HG03354 (cell line): ENCODE results near the gene BFSP2.
A peak's percentile ranks its signal among the peaks of the same experiment; 100 is the strongest.

Experiments
- ATAC-seq: cut with Tn5 transposase; IDR thresholded peaks from one replicate; pipeline ENCODE4 v1.9.1; 2021; ENCODE audit warnings: mild to moderate bottlenecking; ENCODE audit not compliant: unreplicated experiment, poor library complexity, severe bottlenecking

BFSP2 gene

DNA sequence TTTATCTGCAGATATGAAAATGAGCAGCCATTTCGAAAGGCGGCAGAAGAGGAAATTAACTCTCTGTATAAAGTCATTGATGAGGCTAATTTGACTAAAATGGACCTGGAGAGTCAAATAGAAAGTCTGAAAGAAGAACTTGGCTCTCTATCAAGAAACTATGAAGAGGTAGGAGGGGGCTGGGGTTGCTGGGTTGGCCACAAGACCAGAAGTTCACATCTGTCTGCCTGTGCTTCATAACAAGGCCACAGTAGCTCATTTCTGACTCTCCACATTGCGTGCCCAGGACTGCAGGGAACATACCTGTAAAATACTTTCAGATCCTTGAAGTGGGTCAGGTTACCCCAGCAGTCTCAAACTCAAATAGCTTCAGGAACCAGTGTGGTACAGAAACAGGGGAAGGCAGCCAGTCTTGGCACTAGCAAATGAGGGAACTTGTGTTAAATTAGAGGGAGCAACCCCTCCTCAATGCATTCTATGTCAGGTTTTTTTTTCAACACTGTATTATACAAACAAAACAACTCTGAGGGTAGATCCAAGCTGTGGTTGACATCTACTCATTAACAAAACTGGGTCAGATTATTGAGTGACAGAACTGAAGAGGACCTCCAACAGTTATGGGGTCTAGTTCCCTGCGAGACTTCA, 48.7 kb downstream of the BFSP2 start:
- peak; percentile 94 for ATAC-seq

DNA sequence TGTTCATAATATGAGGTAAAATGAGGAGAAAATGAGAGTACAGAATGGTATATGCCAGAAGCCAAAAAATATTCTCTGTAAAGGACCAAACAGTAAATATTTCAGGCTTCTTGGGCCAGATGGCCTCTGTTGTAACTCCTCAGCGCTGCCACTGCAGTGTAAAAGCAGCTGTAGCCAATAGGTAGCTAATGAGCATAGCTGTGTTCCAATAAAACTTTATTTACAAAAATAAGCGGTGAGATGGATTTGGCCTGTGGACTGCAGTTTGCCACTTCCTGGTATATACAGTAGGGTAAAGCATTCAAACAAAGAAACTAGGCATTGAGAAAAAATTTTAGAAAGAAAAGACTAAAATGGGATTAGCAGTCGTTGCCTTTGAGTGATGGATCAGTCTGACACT, 51.5 kb downstream of the BFSP2 start:
- no peak for ATAC-seq

DNA sequence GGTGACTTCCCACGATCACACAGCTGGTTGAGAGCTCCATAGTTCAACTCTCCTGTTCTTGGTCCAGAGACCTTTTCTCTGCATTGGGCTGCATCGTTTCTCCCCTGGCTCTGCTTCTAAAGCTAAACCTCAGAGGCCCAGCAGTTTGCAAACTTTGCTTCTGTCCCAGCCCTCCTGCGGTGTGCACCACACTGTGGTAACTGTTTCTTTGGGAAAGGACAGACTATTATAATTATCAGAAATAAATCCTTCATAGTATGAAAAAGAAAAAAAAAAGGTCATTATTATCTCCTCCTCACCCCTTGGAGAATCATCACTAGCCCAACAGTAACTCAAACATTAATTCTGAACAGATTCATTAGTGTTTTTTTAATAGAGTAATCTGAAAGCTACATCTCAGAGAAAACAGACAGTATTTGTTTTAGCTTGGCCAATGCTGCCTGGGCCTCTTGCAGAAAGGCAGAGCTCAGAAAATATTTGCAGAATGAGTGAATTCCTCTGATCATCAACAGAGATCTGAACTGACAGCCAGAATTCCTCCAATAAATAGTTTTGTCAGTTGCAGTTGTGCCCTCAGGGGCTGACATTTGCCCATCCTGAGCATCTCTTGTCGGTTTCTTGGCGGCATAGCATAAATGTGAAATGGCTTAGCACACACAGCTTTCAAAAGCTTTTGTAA, 52.9 kb downstream of the BFSP2 start:
- no peak for ATAC-seq

DNA sequence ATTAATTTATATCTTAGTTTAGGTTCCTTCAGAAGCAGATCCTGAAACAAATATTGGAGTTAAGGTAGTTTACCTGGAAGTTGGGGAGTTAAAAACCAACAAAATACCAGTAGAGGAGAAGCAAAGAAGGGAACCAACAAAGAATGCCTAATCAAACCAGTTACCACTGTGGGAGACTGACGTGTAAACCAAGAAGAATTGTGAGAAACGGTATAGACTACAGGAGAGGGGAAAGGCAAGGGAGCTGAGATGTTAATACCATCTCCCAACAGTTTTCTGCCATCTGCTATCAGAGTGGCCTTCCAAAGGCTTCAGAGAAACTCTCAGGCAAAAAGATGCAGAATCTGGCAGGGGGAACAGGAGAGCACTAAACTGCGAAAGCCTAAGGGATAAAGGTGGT, 53.5 kb downstream of the BFSP2 start:
- ATAC-seq = no peak

DNA sequence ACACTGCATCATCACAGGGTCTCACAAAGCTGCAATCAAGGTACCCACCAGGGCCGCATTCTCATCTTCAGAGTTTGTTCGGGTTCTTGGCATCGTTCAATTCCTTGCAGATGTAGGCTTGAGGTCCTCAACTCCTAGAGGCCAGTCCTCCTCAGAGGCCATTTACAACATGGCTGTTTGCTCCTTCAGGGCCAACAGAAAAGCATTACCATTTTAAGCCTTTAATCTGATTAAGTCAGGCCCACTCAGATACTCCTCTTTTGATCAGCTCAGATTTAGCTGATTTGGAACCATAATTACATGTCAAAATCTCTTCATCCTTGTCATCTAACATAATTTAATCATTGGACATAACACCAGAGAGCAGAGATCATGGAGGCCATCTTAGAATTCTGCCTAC, 55.4 kb downstream of the BFSP2 start:
- no peak for ATAC-seq

DNA sequence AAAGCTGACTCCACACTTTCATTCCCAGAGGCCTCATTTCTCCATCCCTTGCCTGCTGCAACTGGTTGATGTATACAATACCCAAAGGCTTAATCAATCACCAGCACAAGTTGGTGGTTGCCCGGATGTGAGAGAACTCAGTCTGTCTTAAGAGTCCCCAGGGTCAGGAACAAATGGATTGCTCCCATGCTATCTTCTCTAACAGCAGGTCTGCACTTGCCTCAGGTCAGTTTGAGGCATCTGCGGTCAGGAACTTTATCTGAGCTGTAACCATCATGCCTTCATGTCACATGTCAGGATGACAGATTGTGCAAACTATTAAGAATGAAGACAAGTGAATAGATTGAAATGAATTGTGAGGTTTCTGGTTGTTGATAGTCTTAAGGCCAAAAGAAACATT, 56.1 kb downstream of the BFSP2 start:
- ATAC-seq = no peak

DNA sequence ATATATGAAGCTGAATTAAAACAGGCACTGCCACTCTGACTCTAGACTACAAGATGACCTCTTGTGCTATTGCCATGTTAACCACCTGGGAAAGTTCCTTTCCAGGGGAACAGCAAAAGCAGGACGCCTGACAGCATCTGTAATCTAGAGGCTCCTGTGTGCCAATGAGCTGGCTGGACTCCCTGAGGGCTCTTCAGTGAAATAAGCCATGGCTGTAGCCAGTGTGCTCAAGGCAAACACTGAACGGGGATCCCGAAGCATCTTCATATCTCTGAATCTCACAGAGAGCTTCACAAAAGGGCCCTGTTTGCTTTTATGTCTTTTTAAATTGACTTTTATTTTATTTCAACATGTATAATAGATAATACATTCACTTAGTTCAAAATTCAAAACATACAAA, 57.2 kb downstream of the BFSP2 start:
- no peak for ATAC-seq

DNA sequence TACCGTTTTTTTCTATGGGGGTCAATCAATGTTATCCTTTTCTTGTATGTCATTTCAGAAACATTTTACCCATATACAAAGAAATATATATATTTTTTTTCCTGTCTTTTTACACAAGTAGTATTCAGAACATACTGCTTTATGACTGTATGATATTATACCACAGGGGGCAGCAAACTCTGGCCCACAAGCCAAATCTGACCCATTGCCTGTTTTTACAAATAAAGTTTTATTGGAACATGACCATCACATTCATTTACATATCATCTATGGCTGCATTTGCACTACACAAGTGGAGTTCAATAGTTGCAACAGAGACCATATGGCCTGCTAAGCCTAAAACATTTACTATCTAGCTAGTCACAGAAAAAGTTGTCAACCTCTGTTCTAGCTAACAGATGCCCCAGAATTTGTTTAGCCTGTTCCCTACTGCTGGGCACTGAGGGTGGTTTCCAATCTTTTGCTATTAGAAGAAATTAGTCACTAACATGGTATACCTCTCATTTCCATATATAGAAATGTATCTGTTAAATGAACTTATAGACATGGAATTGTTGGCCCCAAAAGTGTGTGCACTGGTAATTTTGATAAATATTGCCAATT, 57.7 kb downstream of the BFSP2 start:
- ATAC-seq = no peak

DNA sequence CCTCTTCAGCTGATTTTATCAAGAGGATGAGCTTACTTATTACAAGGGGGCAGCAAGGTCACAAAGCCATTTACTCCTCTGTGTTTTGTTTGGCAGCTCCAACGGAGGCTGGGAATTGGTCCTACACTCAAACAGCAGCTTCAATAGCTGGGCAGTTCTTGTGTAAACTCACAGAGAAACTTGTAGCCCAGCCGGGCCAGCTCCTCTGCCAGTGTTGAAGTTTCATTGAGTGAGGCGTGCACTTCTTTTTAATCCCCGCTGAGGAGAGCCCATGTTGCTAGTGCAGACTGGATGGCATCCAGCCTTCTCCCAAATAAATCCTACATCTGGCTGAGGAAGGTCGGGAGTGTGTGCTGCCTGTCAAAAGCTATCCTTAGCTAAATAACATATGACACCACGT, 59.5 kb downstream of the BFSP2 start:
- ATAC-seq = no peak

DNA sequence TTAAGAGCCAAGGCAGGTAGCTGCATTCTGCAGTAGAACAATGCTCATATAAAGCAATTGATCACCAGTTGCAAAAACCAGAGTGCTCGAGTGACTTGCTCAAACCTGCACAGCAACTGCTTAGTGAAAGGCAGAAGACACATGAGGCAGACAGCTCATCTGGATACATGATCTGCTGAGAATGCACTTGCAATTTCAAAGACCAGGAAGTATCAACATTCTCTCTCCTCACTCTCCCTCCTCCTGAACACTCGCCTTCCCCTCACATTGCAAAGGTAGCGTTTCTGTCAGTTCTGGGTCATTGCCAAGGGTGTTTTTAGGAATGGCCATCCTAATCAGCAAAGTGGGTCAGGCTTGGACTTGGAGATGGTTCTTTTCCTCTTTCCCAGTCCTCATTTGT, 61.0 kb downstream of the BFSP2 start:
- no peak for ATAC-seq

DNA sequence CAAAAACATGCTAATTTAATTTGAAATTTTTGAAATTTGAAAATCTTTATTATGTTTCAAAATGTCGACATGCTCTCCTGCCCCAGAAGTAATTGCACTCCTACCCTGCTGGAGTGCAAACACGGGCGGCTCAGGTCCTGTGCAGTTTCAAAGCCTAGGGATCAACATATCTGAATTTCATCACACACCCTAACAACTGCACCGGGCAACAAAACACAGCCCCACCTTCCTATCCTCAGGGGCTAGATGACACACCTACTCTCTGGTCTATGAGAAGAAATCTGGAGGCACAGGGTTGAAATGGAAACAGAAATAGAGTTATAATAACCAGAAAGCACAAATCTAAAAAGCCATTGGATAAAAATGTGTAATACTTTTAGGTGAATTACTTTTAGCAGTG, 61.4 kb downstream of the BFSP2 start:
- no peak for ATAC-seq

DNA sequence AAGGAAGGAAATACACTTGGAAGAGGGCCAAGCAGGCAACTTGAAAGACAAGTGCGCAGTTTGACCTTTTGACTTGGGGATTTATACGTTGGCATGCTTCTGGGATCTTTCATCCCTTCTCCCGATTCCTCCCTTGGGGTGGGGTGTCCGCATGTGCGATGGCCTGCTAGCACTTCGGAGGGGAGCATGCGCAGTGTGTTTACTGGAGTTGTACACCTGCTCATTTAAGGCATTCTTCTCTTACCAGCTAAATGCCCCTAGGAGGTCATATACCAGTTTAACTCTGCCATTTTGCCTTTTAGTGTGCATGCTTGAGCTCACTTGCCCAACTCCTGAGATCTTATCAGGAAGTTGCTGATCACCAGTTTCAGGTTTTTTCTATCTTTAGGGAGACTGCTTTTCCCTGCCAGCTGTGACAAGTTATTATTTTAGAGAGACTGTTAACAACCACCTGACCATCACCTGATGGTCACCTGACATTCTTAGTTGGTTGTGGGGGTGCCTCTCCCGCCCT, 63.5 kb downstream of the BFSP2 start:
- no peak for ATAC-seq

DNA sequence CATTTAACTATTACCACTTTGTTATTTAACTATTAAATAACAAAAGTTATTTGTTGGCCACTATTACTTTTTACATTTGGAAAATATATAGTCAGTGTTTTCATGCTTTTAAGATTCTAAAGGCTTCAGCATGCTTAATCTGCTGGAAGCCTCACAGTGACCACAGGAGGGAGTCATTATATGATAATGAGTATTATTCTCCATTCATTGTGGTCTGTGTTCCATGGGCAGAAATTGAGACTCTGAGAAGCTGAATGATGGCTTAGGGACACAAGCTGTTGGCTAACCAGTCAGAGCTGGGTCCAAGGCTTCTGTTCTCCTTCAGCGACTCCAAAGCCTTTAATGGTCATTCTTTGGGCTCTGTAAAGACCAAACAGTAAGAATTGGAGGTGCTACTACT, 64.7 kb downstream of the BFSP2 start:
- ATAC-seq = no peak

DNA sequence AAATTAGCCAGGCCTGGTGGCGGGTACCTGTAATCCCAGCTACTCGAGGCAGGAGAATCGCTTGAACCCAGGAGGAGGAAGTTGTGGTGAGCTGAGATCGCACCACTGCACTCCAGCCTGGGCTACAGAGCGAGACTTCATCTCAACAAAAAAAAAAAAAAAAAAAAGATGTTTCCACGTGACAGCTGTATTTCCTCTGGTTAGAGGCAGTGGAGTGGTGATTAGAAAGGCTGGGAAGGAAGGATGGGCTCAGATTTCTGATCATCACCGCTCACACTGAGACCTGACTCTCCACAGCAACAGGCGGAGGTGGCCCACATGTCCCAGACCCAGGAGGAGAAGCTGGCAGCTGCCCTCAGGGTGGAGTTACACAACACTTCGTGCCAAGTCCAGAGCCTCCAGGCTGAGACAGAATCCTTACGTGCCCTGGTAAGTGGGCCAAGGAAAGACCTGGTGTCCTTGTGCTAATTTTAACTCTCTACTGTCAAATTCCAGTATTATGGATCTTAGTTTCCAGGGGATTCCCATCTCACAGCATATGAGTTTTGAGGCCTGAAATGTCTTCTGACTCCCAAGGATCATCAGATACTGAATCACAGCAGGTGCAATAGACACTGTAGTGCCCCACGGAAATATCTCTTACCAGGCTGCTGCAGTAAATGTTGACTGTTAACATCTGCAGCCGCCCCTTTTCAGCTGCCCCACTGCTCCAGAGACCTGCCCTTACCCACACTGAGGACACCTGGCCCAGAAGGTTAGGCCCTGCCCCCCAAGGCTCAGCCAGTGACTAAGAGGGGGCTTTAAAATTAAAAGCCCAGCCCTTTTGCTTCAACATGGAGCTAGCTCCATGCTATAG, 66.9 kb downstream of the BFSP2 start:
- ATAC-seq = peak; percentile 57

DNA sequence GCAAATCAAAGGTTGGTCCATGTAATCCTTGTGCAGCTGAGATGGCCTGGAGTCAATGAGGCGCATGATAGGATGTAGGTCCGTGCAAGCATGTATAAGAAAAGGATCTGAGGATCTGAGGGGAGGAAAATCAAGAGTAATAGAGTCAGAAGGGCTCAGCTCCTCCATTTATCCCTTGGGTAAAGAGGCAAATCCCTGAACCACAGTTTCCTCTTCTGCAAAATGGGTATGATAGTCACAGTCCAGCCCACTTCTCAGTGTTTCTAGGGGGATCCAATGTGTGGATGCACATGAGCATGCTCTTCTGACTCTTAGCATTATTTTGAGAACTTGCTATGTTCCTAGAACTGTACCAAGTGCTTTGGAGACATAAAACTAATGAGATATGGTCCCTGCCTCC, 67.9 kb downstream of the BFSP2 start:
- ATAC-seq = no peak

DNA sequence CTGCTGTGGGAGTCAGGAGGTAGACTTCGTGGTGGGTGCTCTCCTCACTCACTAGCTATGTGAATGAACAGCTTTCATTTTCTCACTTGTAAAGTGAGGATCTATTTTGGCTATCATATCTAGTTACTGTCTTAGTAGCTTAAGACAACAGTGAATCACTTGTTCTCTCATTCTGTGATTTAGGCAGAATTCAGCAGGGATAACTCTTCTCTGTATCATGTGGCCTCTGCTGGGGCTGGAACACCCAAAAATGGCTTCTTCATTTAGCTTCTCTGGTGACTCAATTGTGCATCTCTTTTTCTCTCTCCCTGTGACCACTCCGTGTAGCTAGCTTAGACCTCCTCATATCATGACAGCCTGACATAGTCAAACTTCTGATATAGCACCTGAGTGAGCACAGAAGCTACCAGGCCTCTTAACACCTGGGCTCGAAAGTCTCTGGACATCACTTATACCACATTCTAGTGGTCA, 68.4 kb downstream of the BFSP2 start:
- no peak for ATAC-seq

DNA sequence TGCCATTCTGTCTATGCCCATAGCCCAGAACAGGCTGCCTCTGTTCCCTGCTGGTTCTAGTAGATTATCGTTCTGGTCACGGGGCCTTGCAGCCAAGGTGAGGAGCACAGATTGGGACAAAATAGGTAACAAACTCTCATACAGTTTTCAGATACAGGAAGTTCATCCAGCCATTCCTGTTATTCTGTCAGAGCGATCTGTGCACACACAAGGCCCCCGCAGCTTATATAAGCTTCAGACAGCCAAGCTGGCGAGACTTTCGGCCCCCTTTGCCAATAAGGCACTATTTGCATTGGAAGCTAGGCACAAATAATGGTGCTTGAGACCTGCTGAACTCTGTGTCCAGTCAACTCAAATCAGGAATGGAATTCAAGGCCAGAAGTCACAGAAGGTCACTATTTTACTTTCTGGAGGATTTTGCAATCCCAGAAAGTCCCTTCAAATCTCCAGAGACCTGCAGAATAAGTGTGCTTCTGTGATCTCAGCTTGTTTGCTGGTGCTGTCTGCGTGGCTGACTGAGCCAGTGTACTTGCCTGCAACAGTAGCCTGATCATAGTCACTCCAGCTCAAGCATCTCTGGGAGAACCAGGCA, 69.4 kb downstream of the BFSP2 start:
- ATAC-seq = no peak

DNA sequence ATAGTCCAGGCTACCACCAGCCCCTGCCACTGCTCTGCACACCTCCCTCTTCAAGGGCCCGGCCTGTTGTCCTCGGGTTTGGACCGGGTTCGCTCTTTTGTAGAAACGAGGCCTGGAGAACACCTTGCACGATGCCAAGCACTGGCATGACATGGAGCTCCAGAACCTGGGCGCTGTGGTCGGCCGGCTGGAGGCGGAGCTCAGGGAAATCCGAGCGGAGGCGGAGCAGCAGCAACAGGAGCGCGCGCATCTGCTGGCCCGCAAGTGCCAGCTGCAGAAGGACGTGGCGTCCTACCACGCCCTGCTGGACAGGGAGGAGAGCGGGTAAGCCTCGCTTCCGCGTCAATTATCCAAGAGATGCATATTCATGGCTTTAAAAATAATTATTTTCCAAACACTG, 72.4 kb downstream of the BFSP2 start:
- ATAC-seq = no peak

DNA sequence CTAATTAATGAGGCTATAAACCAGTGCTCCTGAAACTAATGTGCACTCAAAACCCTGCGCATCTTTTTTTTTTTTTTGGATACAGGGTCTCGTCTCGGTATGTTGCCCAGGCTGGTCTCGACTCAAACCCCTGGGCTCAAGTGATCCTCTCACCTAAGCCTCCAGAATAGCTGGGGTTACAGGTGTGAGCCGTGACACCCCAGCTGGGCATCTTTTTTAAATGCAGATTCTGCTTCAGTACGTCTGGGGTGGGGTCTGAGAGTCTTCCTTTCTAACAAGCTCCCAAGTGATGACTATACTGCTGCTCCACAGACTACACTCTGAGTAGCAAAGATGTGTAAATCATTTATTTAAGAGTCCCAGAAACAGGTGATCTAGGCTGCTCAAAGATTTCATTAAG, 73.0 kb downstream of the BFSP2 start:
- no peak for ATAC-seq
